Suprapubic skin (tissue), 4 donors: Measurements from ENCODE around the gene LMOD1. TPM values are rescaled to one million over a fixed set of nuclear protein-coding genes. Genes with fewer than 3 reads are reported as not detected.
"Not testable (repeated sequence)": the region's sequence is repeated elsewhere in the genome, so short reads cannot be mapped to it uniquely, and the experiment has no call there.

Experiments used
- DNase-seq, 2 donors: peaks; one replicate each; pipeline ENCODE4 v3.0.0-alpha.2; 2019; ENCODE audit warnings: low spot score in 2 of 2
- H3K27ac ChIP-seq: fragments of 200-600 bp; sonication (generic); one replicate; pipeline ENCODE4 v1.5.1; 2019
- H3K27me3 ChIP-seq: fragments of 200-600 bp; sonication (generic); one replicate; pipeline ENCODE4 v1.5.1; 2019
- H3K36me3 ChIP-seq: fragments of 200-600 bp; sonication (generic); one replicate; pipeline ENCODE4 v1.5.1; 2019
- H3K4me1 ChIP-seq: fragments of 200-600 bp; sonication (generic); one replicate; pipeline ENCODE4 v1.5.1; 2019
- H3K4me3 ChIP-seq: fragments of 200-600 bp; sonication (generic); one replicate; pipeline ENCODE4 v1.5.1; 2019; ENCODE audit warnings: mild to moderate bottlenecking
- H3K9me3 ChIP-seq: fragments of 200-600 bp; sonication (generic); one replicate; pipeline ENCODE4 v1.5.1; 2019
- CTCF ChIP-seq, 2 donors: fragments of 200-600 bp in 1 of 2; fragments of 450-650 bp in 1 of 2; sonication (generic) in 1 of 2; IDR thresholded peaks; one replicate each; pipeline ENCODE4 v1.5.1; 2016 to 2019; ENCODE audit warnings: antibody characterized with exemption in 2 of 2, mild to moderate bottlenecking in 1 of 2, moderate library complexity in 1 of 2
- EP300 ChIP-seq: sonication (generic); formaldehyde crosslinking; IDR thresholded peaks from one replicate; pipeline ENCODE4 v1.6.1; 2017; ENCODE audit warnings: antibody characterized with exemption
- POLR2A ChIP-seq, 2 donors: fragments of 450-650 bp; IDR thresholded peaks; one replicate each; pipeline ENCODE4 v1.6.1; 2017; ENCODE audit warnings: antibody characterized with exemption in 2 of 2, mild to moderate bottlenecking in 2 of 2, moderate library complexity in 2 of 2
- POLR2AphosphoS5 ChIP-seq, 3 donors: sonication (generic); formaldehyde crosslinking; IDR thresholded peaks; one replicate each; pipeline ENCODE4 v1.6.1; 2017; ENCODE audit warnings: antibody characterized with exemption in 3 of 3
- WGBS: methylation state at CpG from one replicate; pipeline ENCODE4 v1.1.5; 2018; 5-methylcytosine and 5-hydroxymethylcytosine counted together
- total RNA-seq, 4 donors: library from RNA; depleted of rRNA; stranded (reverse); fragments of >200 nt; gene quantifications; one replicate each; pipeline ENCODE4 v1.1.0, GENCODE V29; 2016

The LMOD1 gene
- total RNA-seq, 4 donors from 2014 or later, result 13.0 to 29.9 (median 18.1) TPM

GRCh38 chr1:201944639-201945038 lies 1.7 kb downstream of the LMOD1 start:
- Histone ChIP-seq H3K27me3 (peaks cover 6% of the 10 kb centered on the region), H3K4me1 (peaks cover 11% of the 10 kb centered on the region), H3K36me3 (no peaks in the 10 kb centered on the region), H3K4me3 (peak overlapping the region; percentile 48), H3K27ac (no peak overlapping the region), H3K9me3 (no peaks in the 10 kb centered on the region)
- TF ChIP-seq CTCF (IDR thresholded peaks at IDR 0.05) (no peak), POLR2AphosphoS5 (IDR thresholded peaks at IDR 0.05) (no peak)
- DNase-seq, result no peak
- 63% methylated on average over 2 of the region's 3 CpGs for WGBS

- 82% methylated on average over 6 of the region's 6 CpGs for WGBS
- no peaks in the 10 kb centered on the region for H3K36me3 ChIP-seq
- peaks cover 11% of the 10 kb centered on the region for H3K4me1 ChIP-seq
- no peak for TF ChIP-seq EP300
- no peak for TF ChIP-seq CTCF (IDR thresholded peaks at IDR 0.05)
- no peak for TF ChIP-seq POLR2AphosphoS5 (IDR thresholded peaks at IDR 0.05)
- no peak for TF ChIP-seq POLR2A (IDR thresholded peaks at IDR 0.05)
- no peaks in the 10 kb centered on the region for H3K9me3 ChIP-seq
- DNase-seq, result no peak
- no peak overlapping the region for H3K27ac ChIP-seq
- H3K4me3 ChIP-seq, result peak overlapping the region; percentile 48
- peaks cover 6% of the 10 kb centered on the region for H3K27me3 ChIP-seq
These were observed 2.3 kb downstream of the LMOD1 start for GRCh38 chr1:201944002-201944401.

DNA sequence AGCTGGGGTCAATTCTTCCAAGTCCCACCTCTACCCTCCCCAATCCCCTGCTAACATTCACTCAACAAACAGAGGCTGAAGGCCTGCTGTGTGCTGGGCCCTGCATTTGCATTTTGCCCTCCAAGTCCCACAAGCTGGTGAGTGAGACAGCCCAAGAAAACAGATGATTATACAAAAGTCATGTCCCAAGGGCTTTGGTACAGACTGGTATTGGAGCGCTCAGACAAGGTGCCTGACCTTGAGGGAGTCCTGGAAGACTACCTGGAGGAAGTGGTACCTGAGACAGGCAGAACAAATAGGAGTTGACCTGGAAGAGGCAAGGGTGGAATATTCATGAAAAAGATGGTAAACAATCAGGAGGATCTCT lies 4.2 kb downstream of the LMOD1 start:
- H3K4me1 ChIP-seq, result peaks cover 10% of the 10 kb centered on the region
- no peak overlapping the region for H3K27ac ChIP-seq
- no peak for DNase-seq
- peak overlapping the region; percentile 23 for H3K4me3 ChIP-seq
- H3K9me3 ChIP-seq, result no peaks in the 10 kb centered on the region
- 92% methylated on average over 1 of the region's 1 CpG for WGBS
- no peaks in the 10 kb centered on the region for H3K36me3 ChIP-seq
- peaks cover 6% of the 10 kb centered on the region for H3K27me3 ChIP-seq
- TF ChIP-seq CTCF (IDR thresholded peaks at IDR 0.05), result no peak

DNA sequence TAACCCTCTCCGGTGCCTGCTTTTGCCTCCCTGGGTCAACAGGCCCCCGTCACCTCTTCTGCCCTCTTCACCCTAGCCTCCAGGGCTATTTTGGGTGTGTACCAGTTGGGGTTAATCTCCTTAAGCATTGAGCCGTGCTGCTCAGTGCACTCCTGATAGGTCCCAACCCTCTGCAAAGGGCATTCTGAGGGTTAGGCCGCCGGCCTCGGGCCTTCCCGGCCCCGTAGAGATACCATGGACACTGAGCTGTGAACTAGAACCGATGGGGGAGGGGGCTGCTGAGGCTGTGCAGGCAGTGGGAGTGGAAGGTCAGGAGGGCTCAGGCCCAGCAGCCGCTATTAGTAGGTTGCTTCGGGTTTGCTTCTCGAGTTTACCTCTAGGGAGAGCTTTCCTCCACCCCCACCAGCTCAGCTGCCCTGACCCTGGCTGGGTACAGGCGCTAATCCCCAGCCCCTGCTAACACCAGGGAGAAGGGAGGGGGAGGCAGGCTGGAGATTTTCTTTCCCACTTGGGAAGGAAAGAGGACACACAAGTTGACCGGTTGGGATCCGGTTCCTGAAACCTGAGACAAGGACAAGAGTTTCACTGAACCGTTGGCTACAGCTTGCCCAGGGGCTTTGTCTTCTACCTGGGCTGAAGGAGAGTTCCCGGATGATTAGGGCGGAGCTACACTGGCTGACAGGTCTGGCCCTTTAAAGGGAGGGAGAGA lies 4.8 kb downstream of the LMOD1 start:
- no peak for DNase-seq
- Histone ChIP-seq H3K4me1 (peaks cover 5% of the 10 kb centered on the region), H3K36me3 (no peaks in the 10 kb centered on the region), H3K27ac (no peak overlapping the region), H3K4me3 (peak overlapping the region; percentile 23), H3K9me3 (no peaks in the 10 kb centered on the region), H3K27me3 (peaks cover 6% of the 10 kb centered on the region)
- TF ChIP-seq POLR2AphosphoS5 (IDR thresholded peaks at IDR 0.05), result no peak
- no peak for TF ChIP-seq EP300
- no peak for TF ChIP-seq POLR2A (IDR thresholded peaks at IDR 0.05)
- TF ChIP-seq CTCF (IDR thresholded peaks at IDR 0.05), result no peak
- 75% methylated on average over 11 of the region's 18 CpGs for WGBS

- not testable (repeated sequence) for DNase-seq, H3K27me3 ChIP-seq
- 91% methylated on average over 10 of the region's 10 CpGs for WGBS
These were observed 6.0 kb downstream of the LMOD1 start for GRCh38 chr1:201940316-201940715.

GRCh38 chr1:201939574-201939973 lies 6.8 kb downstream of the LMOD1 start:
- TF ChIP-seq POLR2A (IDR thresholded peaks at IDR 0.05) (no peak), CTCF (IDR thresholded peaks at IDR 0.05) (no peak), EP300 (no peak), POLR2AphosphoS5 (IDR thresholded peaks at IDR 0.05) (no peak)
- Histone ChIP-seq H3K4me1 (no peaks in the 10 kb centered on the region), H3K27ac (no peak overlapping the region), H3K9me3 (no peaks in the 10 kb centered on the region), H3K27me3 (peaks cover under 1% of the 10 kb centered on the region), H3K4me3 (no peak overlapping the region), H3K36me3 (no peaks in the 10 kb centered on the region)
- DNase-seq, result no peak
- 63% methylated on average over 5 of the region's 5 CpGs for WGBS

More at GRCh38 chr1:201940316-201940715, 6.0 kb downstream of the LMOD1 start:
- not testable (repeated sequence) for H3K4me1 ChIP-seq, H3K36me3 ChIP-seq, H3K4me3 ChIP-seq, H3K9me3 ChIP-seq, H3K27ac ChIP-seq
